Pancreas (tissue), 10 donors: ENCODE data around the gene SLFN12. TPM values are rescaled to one million over a fixed set of nuclear protein-coding genes. Genes with fewer than 3 reads are reported as not detected.
"Not testable (repeated sequence)": the region's sequence is repeated elsewhere in the genome, so short reads cannot be mapped to it uniquely, and the experiment has no call there.

ENCODE experiments used
- ATAC-seq, 4 donors: fragments of 200-7000 bp; cut with Tn5 transposase; one replicate each; pipeline versions ENCODE4 v1.8.0 to v1.9.1; 2020; ENCODE audit warnings: mild to moderate bottlenecking in 4 of 4, moderate library complexity in 4 of 4
- DNase-seq, 6 donors: peaks; one replicate each; pipeline ENCODE4 v3.0.0-alpha.2; 2020
- FAIRE-seq: peaks from 2 replicates; lab custom pipeline; 2012; peaks lifted over from hg19 to GRCh38; lab: Jason Lieb, UNC
- H3K27ac ChIP-seq, 4 donors: fragments of 200-600 bp; sonication (generic); 1 replicate in 3 of 4; 2 replicates in 1 of 4; pipeline versions ENCODE4 v1.5.0 to v1.8.0; 2020
- H3K27me3 ChIP-seq, 4 donors: fragments of 200-600 bp; one replicate each; pipeline ENCODE4 v1.8.0; 2021
- H3K36me3 ChIP-seq, 3 donors: fragments of 200-600 bp; sonication (generic) in 1 of 3; one replicate each; pipeline versions ENCODE4 v1.5.0 to v1.8.0; 2020 to 2021
- H3K4me1 ChIP-seq, 3 donors: fragments of 200-600 bp; one replicate each; pipeline ENCODE4 v1.8.0; 2021
- H3K4me3 ChIP-seq, 4 donors: fragments of 200-600 bp; sonication (generic) in 2 of 4; one replicate each; pipeline versions ENCODE4 v1.5.0 to v1.8.0; 2020 to 2021
- H3K9me3 ChIP-seq, 4 donors: fragments of 200-600 bp; one replicate each; pipeline ENCODE4 v1.8.0; 2021
- WGBS, 2 donors: extraction: QIAGEN DNeasy Blood & Tissue Kit; methylation state at CpG; one replicate each; pipeline ENCODE4 v1.1.7; 2013; 5-methylcytosine and 5-hydroxymethylcytosine counted together
- intact Hi-C, 3 donors: fragments of 100-400 bp; cut with DNase I; formaldehyde crosslinking; loops; one replicate each; pipeline versions ENCODE4 v1.11.1 to v1.14.2; 2022
- polyA plus RNA-seq, 2 donors: library from polyadenylated mRNA; stranded (reverse); fragments of 200-250 nt; gene quantifications; one replicate each; pipeline ENCODE4 v1.2.3, GENCODE V29; 2013
- total RNA-seq, 6 donors: library from RNA; stranded (reverse); fragmentation: NEBNext Ultra II Directional in 4 of 6; extraction: Animal tissue kit (Norgen Biotek cat#: 25700) in 4 of 6; gene quantifications; one replicate each; pipeline versions ENCODE4 v1.2.1 to v1.2.4, GENCODE V29; 2021 to 2023
- TF ChIP-seq, protein P1 (sequence below), 4 donors: fragments of 200-600 bp; sonication (generic) in 3 of 4; IDR thresholded peaks; one replicate each; pipeline versions ENCODE4 v1.5.0 to v1.8.0; 2021; ENCODE audit warnings: antibody characterized with exemption in 4 of 4
- donor health status: healthy with polysubstance abuse.
- donor health status: DM: no; HTN: no; CAD: no; lungs with moderate emphysema.
- donor health status: DM: no; HTN: no; CAD: no.
- donor health status: control.
- donor health status: control.
- donor health status: Bipolar disorder and iron deficiency.
- donor health status: DM: yes; HTN: yes; CAD: no.
- donor health status: DM: no; HTN: no; CAD: no.
- donor health status: DM: no; HTN: no; CAD: no.
- donor health status: DM: yes; HTN: yes; CAD: no.

Gene SLFN12
- total and polyA plus RNA-seq, 8 donors, result 1.3 to 8.0 (median 1.9) TPM

- Histone ChIP-seq H3K9me3 (no peaks in the 10 kb centered on the region), H3K27me3 (no peaks in the 10 kb centered on the region), H3K36me3 (no peaks in the 10 kb centered on the region), H3K4me1 (no peaks in the 10 kb centered on the region), H3K27ac (no peak overlapping the region), H3K4me3 (no peak overlapping the region)
- TF ChIP-seq, protein P1, sequence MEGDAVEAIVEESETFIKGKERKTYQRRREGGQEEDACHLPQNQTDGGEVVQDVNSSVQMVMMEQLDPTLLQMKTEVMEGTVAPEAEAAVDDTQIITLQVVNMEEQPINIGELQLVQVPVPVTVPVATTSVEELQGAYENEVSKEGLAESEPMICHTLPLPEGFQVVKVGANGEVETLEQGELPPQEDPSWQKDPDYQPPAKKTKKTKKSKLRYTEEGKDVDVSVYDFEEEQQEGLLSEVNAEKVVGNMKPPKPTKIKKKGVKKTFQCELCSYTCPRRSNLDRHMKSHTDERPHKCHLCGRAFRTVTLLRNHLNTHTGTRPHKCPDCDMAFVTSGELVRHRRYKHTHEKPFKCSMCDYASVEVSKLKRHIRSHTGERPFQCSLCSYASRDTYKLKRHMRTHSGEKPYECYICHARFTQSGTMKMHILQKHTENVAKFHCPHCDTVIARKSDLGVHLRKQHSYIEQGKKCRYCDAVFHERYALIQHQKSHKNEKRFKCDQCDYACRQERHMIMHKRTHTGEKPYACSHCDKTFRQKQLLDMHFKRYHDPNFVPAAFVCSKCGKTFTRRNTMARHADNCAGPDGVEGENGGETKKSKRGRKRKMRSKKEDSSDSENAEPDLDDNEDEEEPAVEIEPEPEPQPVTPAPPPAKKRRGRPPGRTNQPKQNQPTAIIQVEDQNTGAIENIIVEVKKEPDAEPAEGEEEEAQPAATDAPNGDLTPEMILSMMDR (IDR thresholded peaks at IDR 0.05), result no peak
- 85 to 94% methylated on average over 2 of the region's 2 CpGs for WGBS, 2 donors
- ATAC-seq, result no peak
- no peak for DNase-seq
- FAIRE-seq, result no peak
- intact Hi-C loops, result no loop called here
Observed at GRCh38 chr17:35416659-35417058, 15.6 kb downstream of the SLFN12 start.

DNA sequence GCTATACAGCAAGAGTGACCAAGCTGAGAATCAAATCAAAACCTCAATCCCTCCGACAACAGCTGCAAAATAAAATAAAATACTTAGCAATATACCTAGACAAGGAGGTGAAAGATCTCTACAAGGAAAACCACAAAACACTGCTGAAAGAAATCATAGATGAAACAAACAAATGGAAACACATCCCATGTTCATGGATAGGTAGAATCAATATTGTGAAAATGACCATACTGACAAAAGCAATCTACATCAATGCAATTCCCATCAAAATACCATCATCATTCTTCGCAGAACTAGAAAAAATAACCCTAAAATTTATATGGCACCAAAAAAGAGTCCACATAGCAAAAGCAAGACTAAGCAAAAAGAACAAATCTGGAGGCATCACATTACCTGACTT, 17.6 kb downstream of the SLFN12 start:
- DNase-seq, H3K27ac ChIP-seq, H3K4me3 ChIP-seq, ATAC-seq, H3K27me3 ChIP-seq, intact Hi-C loops, FAIRE-seq, H3K36me3 ChIP-seq, H3K4me1 ChIP-seq, H3K9me3 ChIP-seq: not testable (repeated sequence)
- 75 to 89% methylated on average over 2 of the region's 2 CpGs for WGBS, 2 donors

GRCh38 chr17:35414247-35414646, 18.1 kb downstream of the SLFN12 start:
- no peaks in the 10 kb centered on the region for H3K27me3 ChIP-seq
- H3K36me3 ChIP-seq, result no peaks in the 10 kb centered on the region
- 86 to 88% methylated on average over 1 of the region's 1 CpG for WGBS, 2 donors
- DNase-seq (no peak), ATAC-seq (no peak), FAIRE-seq (peak; percentile 26)
- TF ChIP-seq, protein P1 (IDR thresholded peaks at IDR 0.05), result no peak
- intact Hi-C loops, result no loop called here
- no peak overlapping the region for H3K4me3 ChIP-seq
- H3K9me3 ChIP-seq, result no peaks in the 10 kb centered on the region
- H3K4me1 ChIP-seq, result no peaks in the 10 kb centered on the region
- no peak overlapping the region for H3K27ac ChIP-seq

DNA sequence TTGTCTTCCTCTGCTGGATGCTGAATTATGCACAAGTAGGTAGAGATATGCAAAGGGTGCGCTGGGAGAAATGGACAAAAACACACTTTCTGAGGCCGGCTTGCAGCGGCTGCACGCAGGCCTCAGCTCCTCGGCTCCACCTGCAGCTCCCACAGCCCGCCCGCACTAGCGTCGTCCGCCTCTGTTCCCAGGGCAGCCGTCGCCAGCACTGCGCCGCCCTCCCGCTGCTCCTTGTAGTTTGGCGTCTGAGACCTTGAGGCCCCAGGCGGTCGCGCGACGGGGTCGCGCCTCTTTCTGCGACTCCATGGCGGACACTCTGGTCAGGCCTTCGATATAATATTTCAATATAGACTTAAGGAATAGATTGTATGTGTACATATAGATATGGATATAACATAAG, 24.8 kb downstream of the SLFN12 start:
- H3K4me1 ChIP-seq, result no peaks in the 10 kb centered on the region
- no peaks in the 10 kb centered on the region for H3K9me3 ChIP-seq
- ATAC-seq (no peak), DNase-seq (no peak), FAIRE-seq (no peak)
- H3K36me3 ChIP-seq, result no peaks in the 10 kb centered on the region
- intact Hi-C loops, result no loop called here
- H3K4me3 ChIP-seq, result no peak overlapping the region
- H3K27ac ChIP-seq, result no peak overlapping the region
- TF ChIP-seq, protein P1 (IDR thresholded peaks at IDR 0.05), result no peak
- 87 to 88% methylated on average over 26 of the region's 26 CpGs for WGBS, 2 donors
- H3K27me3 ChIP-seq, result no peaks in the 10 kb centered on the region

GRCh38 chr17:35406568-35406967, 25.7 kb downstream of the SLFN12 start:
- H3K4me1 ChIP-seq, result no peaks in the 10 kb centered on the region
- ATAC-seq, result no peak
- FAIRE-seq, result peak; percentile 9
- H3K9me3 ChIP-seq, result no peaks in the 10 kb centered on the region
- no peak overlapping the region for H3K4me3 ChIP-seq
- 69 to 73% methylated on average over 1 of the region's 1 CpG for WGBS, 2 donors
- DNase-seq, result no peak
- TF ChIP-seq, protein P1 (IDR thresholded peaks at IDR 0.05), result no peak
- intact Hi-C loops, result no loop called here
- H3K27me3 ChIP-seq, result no peaks in the 10 kb centered on the region
- no peaks in the 10 kb centered on the region for H3K36me3 ChIP-seq
- H3K27ac ChIP-seq, result no peak overlapping the region
